Activated T-helper 1 cell treated with anti-CD3 and anti-CD28 coated beads, Interleukin-12 subunit alpha, Interleukin-12 subunit beta, Interleukin-2, Interleukin-4 antibody, amounts not matched to agents 30 ng/mL and 10 ng/mL and 1 ng/mL, durations not matched to agents 14 hours and 24 hours and 36 hours (primary cell): ENCODE measurements around the gene MACF1. TPM values are rescaled to one million over a fixed set of nuclear protein-coding genes. Genes with fewer than 3 reads are reported as not detected.
"Not testable (repeated sequence)": the region's sequence is repeated elsewhere in the genome, so short reads cannot be mapped to it uniquely, and the experiment has no call there.

Experiments used
- DNase-seq: peaks from one replicate; pipeline ENCODE4 v3.0.0; 2021; ENCODE audit warnings: low spot score
- H3K27ac Mint-ChIP-seq: one replicate; pipeline ENCODE4 v1.8.0; 2021; ENCODE audit warnings: mild to moderate bottlenecking, mixed read lengths
- H3K27me3 Mint-ChIP-seq: one replicate; pipeline ENCODE4 v1.8.0; 2022; ENCODE audit warnings: mild to moderate bottlenecking, moderate library complexity, mixed read lengths; ENCODE audit not compliant: insufficient read depth
- H3K36me3 Mint-ChIP-seq: one replicate; pipeline ENCODE4 v1.8.0; 2021; ENCODE audit warnings: low read depth, mixed read lengths
- H3K4me1 Mint-ChIP-seq: one replicate; pipeline ENCODE4 v1.8.0; 2021; ENCODE audit warnings: low read depth, mixed read lengths
- H3K4me3 Mint-ChIP-seq: one replicate; pipeline ENCODE4 v1.8.0; 2021; ENCODE audit warnings: mild to moderate bottlenecking, moderate library complexity, mixed read lengths
- H3K9me3 Mint-ChIP-seq: one replicate; pipeline ENCODE4 v1.8.0; 2021; ENCODE audit warnings: mixed read lengths
- intact Hi-C: fragments of 100-400 bp; cut with micrococcal nuclease; formaldehyde crosslinking; loops from one replicate; pipeline ENCODE4 v1.15.1; 2024
- total RNA-seq: library from RNA; stranded (reverse); gene quantifications from 2 replicates; pipeline ENCODE4 v1.2.3, GENCODE V29; 2022

Gene MACF1
- total RNA-seq, 1 donor from 2014 or later = 226 TPM

- Mint-ChIP-seq H3K9me3 (no peaks in the 10 kb centered on the region), H3K27ac (no peak overlapping the region), H3K27me3 (peaks cover 15% of the 10 kb centered on the region), H3K36me3 (no peaks in the 10 kb centered on the region), H3K4me1 (peaks cover 9% of the 10 kb centered on the region), H3K4me3 (no peak overlapping the region)
- intact Hi-C loops = no loop called here
- no peak for DNase-seq
Observed at GRCh38 chr1:39507230-39507928, 302.9 kb downstream of the MACF1 start.

DNA sequence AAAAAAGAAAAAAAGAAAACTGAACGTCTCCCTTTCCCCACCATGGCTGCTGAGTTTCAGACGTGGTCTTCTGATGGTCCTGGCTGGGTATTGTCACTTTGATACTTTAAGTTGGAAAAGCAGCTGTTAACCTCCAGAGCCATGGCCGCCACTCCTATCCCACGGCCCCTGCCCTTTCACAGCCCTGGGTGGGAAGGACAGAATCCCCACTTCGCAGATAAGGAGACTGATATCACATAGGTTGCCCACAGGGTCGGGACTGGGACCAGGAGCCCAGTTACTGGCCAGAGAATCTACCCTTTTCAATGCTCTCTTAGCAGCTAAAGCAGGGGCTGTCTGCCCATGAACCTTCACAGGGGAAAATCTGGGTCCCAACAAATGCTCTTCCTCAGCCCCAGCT, 303.8 kb downstream of the MACF1 start:
- H3K27ac Mint-ChIP-seq = no peak overlapping the region
- H3K4me1 Mint-ChIP-seq = peaks cover 9% of the 10 kb centered on the region
- no peak overlapping the region for H3K4me3 Mint-ChIP-seq
- H3K9me3 Mint-ChIP-seq = no peaks in the 10 kb centered on the region
- intact Hi-C loops = no loop called here
- no peak for DNase-seq
- peaks cover 15% of the 10 kb centered on the region for H3K27me3 Mint-ChIP-seq
- H3K36me3 Mint-ChIP-seq = no peaks in the 10 kb centered on the region

- peaks cover 9% of the 10 kb centered on the region for H3K4me1 Mint-ChIP-seq
- no peaks in the 10 kb centered on the region for H3K9me3 Mint-ChIP-seq
- intact Hi-C loops = no loop called here
- no peak overlapping the region for H3K4me3 Mint-ChIP-seq
- no peak for DNase-seq
- H3K27me3 Mint-ChIP-seq = peaks cover 15% of the 10 kb centered on the region
- H3K27ac Mint-ChIP-seq = no peak overlapping the region
- H3K36me3 Mint-ChIP-seq = no peaks in the 10 kb centered on the region
Observed at GRCh38 chr1:39508857-39509305, 304.4 kb downstream of the MACF1 start.

DNA sequence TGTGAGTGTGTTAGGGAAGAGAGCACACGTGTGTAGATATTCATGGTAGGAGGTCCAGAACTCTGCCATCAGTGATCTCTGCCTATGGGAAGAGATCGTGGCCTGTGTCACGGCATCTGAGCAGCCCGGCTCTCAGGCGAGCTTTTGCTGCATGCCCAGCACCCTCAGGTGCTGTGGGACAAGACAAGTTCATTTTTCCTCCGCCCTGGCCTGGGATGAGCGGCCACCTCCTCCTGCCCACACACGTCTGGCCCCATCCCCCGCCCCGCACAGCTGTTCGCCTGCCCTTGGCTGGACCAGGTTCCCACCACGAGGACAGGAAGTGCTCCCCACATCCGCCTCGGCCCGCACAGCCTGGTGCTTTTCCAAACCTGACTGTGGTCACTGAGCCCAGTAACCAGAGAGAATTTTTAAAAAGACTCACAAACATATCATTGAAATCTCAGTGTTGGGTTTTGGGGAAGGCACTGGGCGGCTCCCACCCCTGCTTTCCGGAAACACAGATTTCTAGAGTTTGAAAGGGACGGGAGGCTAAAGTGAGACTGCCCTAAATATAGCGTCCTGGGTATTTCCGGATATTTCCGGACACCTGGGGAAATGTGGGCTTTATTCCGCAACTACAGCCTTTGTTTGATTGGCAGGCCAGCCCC, 305.0 kb downstream of the MACF1 start:
- no peak overlapping the region for H3K4me3 Mint-ChIP-seq
- intact Hi-C loops = no loop called here
- H3K27me3 Mint-ChIP-seq = peaks cover 15% of the 10 kb centered on the region
- no peaks in the 10 kb centered on the region for H3K36me3 Mint-ChIP-seq
- no peak for DNase-seq
- H3K9me3 Mint-ChIP-seq = no peaks in the 10 kb centered on the region
- H3K4me1 Mint-ChIP-seq = peaks cover 9% of the 10 kb centered on the region
- H3K27ac Mint-ChIP-seq = peak overlapping the region; percentile 63

DNA sequence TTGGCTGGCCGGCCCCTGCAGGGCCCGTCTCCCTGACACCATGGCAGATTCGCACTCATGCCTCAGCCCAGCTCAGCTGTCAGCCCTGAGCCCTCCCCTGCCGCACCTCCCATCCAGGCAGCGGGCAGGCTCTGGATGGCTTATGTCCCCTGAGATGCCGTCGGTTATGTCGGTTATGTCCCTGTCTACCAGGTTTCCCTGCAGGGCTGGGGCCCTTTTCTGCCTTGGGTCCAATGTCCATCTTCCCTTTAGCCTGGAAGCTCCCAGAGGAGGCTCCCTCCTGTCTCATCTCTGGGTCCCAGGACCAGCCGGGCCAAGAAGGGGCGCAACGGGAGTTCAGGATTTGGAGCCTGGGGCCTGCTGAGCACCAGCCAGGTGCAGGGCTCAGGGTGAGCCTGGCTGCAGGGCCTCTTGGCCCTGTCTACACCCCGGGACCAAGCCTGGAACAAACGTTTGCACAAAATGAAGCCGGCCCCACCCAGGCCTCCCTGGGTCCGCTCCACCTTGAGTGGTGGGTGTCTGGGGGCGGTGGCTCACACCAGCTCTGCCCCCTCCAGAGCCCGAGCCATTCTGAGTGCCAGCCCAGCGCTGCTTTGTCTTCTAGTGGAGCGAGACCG, 306.2 kb downstream of the MACF1 start:
- H3K4me3 Mint-ChIP-seq, intact Hi-C loops, H3K27ac Mint-ChIP-seq, DNase-seq, H3K36me3 Mint-ChIP-seq, H3K4me1 Mint-ChIP-seq, H3K9me3 Mint-ChIP-seq: not testable (repeated sequence)
- H3K27me3 Mint-ChIP-seq = peaks cover 17% of the 10 kb centered on the region

DNA sequence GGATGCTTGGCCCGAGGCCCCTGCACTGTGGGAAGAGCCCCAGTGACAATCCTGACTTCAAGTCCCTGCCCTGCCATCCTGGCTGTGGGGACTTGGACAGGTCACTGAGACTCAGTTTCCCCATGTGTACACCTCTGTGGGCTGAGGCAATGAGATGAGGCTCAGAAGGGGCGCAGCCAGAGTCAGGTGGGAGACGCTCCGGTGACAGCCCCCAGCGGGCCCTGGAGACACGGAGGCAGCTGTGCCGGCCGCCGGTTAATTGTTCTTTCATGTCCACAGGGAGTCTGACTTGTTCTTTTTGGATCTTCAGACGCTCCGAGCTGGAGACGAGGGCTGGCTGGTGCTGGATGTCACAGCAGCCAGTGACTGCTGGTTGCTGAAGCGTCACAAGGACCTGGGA, 307.0 kb downstream of the MACF1 start:
- H3K9me3 Mint-ChIP-seq, H3K36me3 Mint-ChIP-seq, intact Hi-C loops, H3K4me3 Mint-ChIP-seq, H3K4me1 Mint-ChIP-seq, H3K27ac Mint-ChIP-seq, DNase-seq: not testable (repeated sequence)
- peaks cover 17% of the 10 kb centered on the region for H3K27me3 Mint-ChIP-seq

- H3K4me1 Mint-ChIP-seq, H3K4me3 Mint-ChIP-seq, intact Hi-C loops, H3K36me3 Mint-ChIP-seq, DNase-seq, H3K9me3 Mint-ChIP-seq, H3K27ac Mint-ChIP-seq: not testable (repeated sequence)
- peaks cover 16% of the 10 kb centered on the region for H3K27me3 Mint-ChIP-seq
Observed at GRCh38 chr1:39512234-39512847, 307.8 kb downstream of the MACF1 start.

DNA sequence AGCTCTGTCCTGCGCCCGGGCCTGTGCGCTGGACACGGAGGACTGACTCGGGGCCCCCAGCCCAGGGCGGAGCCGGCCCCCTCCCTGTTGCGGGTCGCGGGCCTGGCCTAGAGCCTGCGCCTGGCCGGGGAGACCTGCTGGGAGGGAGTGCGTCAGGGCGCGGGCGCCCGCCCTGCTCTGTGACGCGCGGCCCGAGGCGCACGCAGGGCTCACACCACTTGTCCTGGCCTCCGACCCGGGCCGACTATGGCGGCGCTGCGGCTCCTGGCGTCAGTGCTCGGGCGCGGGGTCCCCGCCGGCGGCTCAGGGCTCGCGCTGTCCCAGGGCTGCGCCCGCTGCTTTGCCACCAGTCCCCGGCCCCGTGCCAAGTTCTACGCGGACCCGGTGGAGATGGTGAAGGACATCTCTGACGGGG, 310.2 kb downstream of the MACF1 start:
- intact Hi-C loops, H3K9me3 Mint-ChIP-seq, H3K4me3 Mint-ChIP-seq, H3K36me3 Mint-ChIP-seq, H3K4me1 Mint-ChIP-seq, H3K27ac Mint-ChIP-seq, DNase-seq, H3K27me3 Mint-ChIP-seq: not testable (repeated sequence)

DNA sequence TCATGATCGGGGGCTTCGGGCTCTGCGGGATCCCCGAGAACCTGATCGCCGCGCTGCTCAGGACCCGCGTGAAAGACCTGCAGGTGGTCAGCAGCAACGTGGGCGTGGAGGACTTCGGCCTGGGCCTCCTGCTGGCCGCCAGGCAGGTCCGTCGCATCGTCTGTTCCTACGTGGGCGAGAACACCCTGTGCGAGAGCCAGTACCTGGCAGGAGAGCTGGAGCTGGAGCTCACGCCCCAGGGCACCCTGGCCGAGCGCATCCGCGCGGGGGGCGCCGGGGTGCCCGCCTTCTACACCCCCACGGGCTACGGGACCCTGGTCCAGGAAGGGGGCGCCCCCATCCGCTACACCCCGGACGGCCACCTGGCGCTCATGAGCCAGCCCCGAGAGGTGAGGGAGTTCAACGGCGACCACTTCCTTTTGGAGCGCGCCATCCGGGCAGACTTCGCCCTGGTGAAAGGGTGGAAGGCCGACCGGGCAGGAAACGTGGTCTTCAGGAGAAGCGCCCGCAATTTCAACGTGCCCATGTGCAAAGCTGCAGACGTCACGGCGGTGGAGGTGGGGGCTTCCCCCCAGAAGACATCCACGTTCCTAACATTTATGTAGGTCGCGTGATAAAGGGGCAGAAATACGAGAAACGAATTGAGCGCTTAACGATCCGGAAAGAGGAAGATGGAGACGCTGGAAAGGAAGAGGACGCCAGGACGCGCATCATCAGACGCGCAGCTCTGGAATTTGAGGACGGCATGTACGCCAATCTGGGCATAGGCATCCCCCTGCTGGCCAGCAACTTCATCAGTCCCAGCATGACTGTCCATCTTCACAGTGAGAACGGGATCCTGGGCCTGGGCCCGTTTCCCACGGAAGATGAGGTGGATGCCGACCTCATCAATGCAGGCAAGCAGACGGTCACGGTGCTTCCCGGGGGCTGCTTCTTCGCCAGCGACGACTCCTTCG, 310.9 kb downstream of the MACF1 start:
- H3K27me3 Mint-ChIP-seq, H3K36me3 Mint-ChIP-seq, intact Hi-C loops, DNase-seq, H3K9me3 Mint-ChIP-seq, H3K4me1 Mint-ChIP-seq, H3K27ac Mint-ChIP-seq: not testable (repeated sequence)
- H3K4me3 Mint-ChIP-seq = peak overlapping the region; percentile 70

DNA sequence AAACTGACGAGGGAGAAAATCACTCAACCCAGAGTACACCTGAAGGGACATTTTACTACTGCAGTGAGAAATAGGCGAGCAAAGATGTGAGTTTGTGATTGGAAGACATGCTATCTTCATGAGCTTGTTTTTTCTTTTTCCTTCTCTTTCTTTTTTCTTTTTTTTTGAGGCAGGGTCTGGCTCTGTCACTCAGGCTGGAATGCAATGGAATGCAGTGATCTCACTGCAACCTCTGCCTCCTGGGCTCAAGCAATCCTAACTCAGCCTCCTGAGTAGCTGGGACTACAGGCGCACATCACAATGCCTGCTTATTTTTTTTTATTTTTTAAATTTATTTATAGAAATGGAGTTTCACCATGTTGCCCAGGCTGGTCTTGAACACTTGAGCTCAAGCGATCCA, 312.3 kb downstream of the MACF1 start:
- H3K9me3 Mint-ChIP-seq = not testable (repeated sequence)

DNA sequence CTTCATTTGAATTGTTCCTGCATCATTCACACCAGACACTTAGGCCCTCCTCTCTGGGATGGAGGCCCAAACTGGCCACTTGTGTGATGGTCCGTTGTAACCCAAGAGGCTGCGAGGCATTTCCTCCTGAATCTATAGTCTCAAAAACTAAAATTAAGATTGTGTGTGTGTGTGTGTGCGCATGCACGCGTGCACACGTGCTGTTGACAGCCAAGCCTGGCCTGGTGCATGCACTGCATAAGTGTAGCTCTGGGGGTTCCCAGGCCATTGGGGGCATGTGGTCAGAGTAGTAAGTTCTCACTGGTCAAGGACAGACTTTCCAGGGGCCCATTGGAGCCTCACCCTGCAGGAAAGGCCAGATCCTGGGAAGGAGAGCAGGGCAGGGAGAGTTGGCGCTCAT, 313.4 kb downstream of the MACF1 start:
- H3K9me3 Mint-ChIP-seq, H3K4me3 Mint-ChIP-seq, H3K27ac Mint-ChIP-seq, H3K4me1 Mint-ChIP-seq, H3K27me3 Mint-ChIP-seq, H3K36me3 Mint-ChIP-seq, DNase-seq, intact Hi-C loops: not testable (repeated sequence)

More for the DNA sequence above, 312.3 kb downstream of the MACF1 start:
- H3K36me3 Mint-ChIP-seq, H3K4me1 Mint-ChIP-seq, H3K27ac Mint-ChIP-seq, H3K27me3 Mint-ChIP-seq, H3K4me3 Mint-ChIP-seq, DNase-seq, intact Hi-C loops: not testable (repeated sequence)

GRCh38 chr1:39519376-39519775, 314.9 kb downstream of the MACF1 start:
- H3K27ac Mint-ChIP-seq, H3K4me3 Mint-ChIP-seq, H3K27me3 Mint-ChIP-seq, H3K36me3 Mint-ChIP-seq, H3K4me1 Mint-ChIP-seq, DNase-seq, H3K9me3 Mint-ChIP-seq, intact Hi-C loops: not testable (repeated sequence)
